ENCODE results near the gene PDE4C. TPM values are rescaled to one million over a fixed set of nuclear protein-coding genes. Genes with fewer than 3 reads are reported as not detected.

PDE4C gene
- total RNA-seq, 3 donors from 2014 or later (not counting 1 experiment from before 2014, with no cell fraction given) = not detected

DNA sequence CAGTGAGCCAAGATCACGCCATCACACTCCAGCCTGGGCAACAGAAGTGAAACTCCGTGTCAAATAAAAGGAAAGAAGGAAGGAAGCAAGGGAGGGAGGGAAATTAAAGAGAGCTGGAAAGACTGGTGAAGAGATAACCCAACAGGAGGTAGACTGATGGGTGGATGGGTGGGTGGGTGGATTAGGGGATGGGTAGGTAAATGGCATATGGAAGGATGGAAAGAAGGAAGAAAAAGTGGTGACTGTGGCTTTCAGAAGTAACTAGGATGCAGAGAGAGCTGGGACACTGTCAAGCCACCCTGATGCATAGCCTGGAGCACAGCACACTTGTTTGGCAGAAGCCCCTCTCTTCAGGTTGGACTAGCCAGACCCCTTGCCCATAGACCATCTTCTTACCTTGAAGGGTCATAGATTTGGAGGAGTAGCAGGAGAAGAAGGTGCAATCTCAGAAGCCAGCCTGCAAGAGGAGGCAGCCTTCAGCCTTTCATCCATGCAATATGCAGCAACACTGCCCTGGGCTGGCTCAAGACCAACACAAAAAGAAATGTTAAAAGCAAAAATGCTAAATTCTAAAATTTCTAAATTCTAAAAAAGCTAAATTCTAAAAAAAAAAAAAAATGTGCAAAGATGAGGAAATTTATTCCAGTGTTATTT lies 43.0 kb upstream of the PDE4C start:
- H3K4me3 Mint-ChIP-seq = peak overlapping the region; percentile 63

DNA sequence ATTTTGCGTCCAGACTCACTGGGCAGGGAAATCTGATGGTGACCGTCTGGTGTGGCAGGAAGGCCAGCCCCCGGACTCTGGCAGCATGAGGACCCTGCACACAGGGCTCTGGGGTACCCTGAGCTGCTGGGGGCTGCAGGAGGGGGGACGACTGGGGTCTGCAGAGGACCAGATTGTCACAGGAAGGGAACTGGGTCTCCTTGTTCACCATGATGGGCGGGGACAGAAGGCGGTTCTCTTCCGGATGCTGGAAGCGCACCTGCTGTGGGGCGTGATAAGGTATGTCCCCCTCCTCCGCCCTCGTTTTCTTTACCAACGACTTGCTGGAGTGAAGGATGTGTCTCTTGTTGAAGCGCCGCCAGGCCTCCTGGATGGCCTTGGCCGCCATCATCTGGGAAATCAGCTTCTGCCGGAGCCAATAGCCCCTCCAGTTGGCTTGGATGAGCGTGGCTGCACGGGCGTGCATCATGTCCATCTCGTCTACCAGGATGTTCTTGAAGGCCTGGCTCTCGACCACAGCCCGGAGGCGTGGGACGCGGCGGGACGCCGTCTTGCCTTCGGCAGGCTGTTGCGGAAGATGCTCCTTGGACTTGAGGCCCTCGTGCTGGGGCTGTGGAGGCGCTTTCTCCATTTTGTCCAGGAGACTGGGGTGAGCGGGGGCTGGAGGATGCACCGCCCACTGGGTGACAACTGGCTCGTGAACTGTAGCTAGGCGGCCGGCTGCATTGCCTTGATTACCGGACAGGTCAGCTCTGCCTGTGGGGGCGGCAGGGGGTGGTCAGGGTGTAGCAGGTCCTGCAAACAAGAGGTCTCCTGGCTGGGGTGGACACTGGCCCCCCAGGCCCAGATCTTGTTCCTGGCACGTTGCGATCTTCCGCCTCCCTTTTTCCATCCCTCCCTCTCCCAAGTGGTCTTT lies 40.8 kb upstream of the PDE4C start:
- Mint-ChIP-seq H3K27me3 (ENCODE audit: low read depth in 2 of 2) (no peaks in the 10 kb centered on the region), H3K27ac (peak overlapping the region in 1 of 2 donors; percentile 99), H3K36me3 (no peaks in the 10 kb centered on the region), H3K4me3 (no peak overlapping the region), H3K9me3 (no peaks in the 10 kb centered on the region), H3K4me1 (peaks cover 0 to 5% of the 10 kb centered on the region in 2 donors)
- WGBS (ENCODE audit: insufficient coverage) = 97% methylated on average over 42 of the region's 42 CpGs
- H3K27ac ChIP-seq (ENCODE audit: low read length) = no peak overlapping the region
- TF ChIP-seq, protein P1, sequence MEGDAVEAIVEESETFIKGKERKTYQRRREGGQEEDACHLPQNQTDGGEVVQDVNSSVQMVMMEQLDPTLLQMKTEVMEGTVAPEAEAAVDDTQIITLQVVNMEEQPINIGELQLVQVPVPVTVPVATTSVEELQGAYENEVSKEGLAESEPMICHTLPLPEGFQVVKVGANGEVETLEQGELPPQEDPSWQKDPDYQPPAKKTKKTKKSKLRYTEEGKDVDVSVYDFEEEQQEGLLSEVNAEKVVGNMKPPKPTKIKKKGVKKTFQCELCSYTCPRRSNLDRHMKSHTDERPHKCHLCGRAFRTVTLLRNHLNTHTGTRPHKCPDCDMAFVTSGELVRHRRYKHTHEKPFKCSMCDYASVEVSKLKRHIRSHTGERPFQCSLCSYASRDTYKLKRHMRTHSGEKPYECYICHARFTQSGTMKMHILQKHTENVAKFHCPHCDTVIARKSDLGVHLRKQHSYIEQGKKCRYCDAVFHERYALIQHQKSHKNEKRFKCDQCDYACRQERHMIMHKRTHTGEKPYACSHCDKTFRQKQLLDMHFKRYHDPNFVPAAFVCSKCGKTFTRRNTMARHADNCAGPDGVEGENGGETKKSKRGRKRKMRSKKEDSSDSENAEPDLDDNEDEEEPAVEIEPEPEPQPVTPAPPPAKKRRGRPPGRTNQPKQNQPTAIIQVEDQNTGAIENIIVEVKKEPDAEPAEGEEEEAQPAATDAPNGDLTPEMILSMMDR (IDR thresholded peaks at IDR 0.05) = no peak
- no peak overlapping the region for H3K4me3 ChIP-seq (ENCODE audit: low read length)
- ATAC-seq (peak in 1 of 3 donors; percentile 6), DNase-seq (peak in 1 of 2 donors; percentile 19)
- intact Hi-C loops (cut with micrococcal nuclease) = no loop called here
- no peaks in the 10 kb centered on the region for H3K4me1 ChIP-seq (ENCODE audit: control insufficient read depth, insufficient read depth, low read length)
- peaks cover 33% of the 10 kb centered on the region for H3K36me3 ChIP-seq (ENCODE audit: control insufficient read depth, insufficient read depth, low read length)
- no peaks in the 10 kb centered on the region for H3K27me3 ChIP-seq (ENCODE audit: control insufficient read depth, insufficient read depth, low read length)
- H3K9me3 ChIP-seq (ENCODE audit: control insufficient read depth, insufficient read depth, low read length) = no peaks in the 10 kb centered on the region

More for the DNA sequence above, 43.0 kb upstream of the PDE4C start:
- Histone ChIP-seq H3K4me1 (ENCODE audit: control insufficient read depth, insufficient read depth, low read length) (peaks cover under 1% of the 10 kb centered on the region), H3K36me3 (ENCODE audit: control insufficient read depth, insufficient read depth, low read length) (peaks cover 33% of the 10 kb centered on the region), H3K27ac (ENCODE audit: low read length) (no peak overlapping the region), H3K4me3 (ENCODE audit: low read length) (no peak overlapping the region), H3K27me3 (ENCODE audit: control insufficient read depth, insufficient read depth, low read length) (no peaks in the 10 kb centered on the region), H3K9me3 (ENCODE audit: control insufficient read depth, insufficient read depth, low read length) (no peaks in the 10 kb centered on the region)
- ATAC-seq (no peak), DNase-seq (no peak)
- Mint-ChIP-seq H3K27me3 (ENCODE audit: low read depth in 2 of 2) (no peaks in the 10 kb centered on the region), H3K36me3 (no peaks in the 10 kb centered on the region), H3K27ac (peak overlapping the region in 1 of 2 donors; percentile 99), H3K4me1 (peaks cover 0 to 7% of the 10 kb centered on the region in 2 donors), H3K9me3 (no peaks in the 10 kb centered on the region)
- TF ChIP-seq, protein P1 (IDR thresholded peaks at IDR 0.05) = no peak
- intact Hi-C loops (cut with micrococcal nuclease) = no loop called here
- WGBS (ENCODE audit: insufficient coverage) = 73% methylated on average over 2 of the region's 2 CpGs

DNA sequence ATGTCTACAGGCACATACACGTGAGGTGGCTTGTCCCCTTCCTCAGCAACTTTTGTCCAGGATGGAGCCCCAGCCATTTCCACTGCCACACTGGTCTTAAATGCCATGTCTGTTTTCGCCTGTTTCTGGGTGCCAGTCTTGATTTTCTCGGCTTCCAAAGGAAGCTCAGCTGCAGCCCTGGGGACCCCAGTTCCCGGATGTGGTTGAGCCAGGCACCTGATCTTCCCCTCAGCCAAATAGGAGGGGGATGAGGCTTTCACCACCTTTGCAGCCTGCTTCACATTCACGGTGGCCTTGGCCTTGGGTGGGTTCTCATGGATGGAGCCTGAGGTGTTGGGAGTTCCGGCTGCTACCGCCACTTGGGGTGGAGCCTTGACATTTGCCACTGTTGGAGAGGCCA lies 39.3 kb upstream of the PDE4C start:
- Histone ChIP-seq H3K4me3 (ENCODE audit: low read length) (no peak overlapping the region), H3K9me3 (ENCODE audit: control insufficient read depth, insufficient read depth, low read length) (no peaks in the 10 kb centered on the region), H3K36me3 (ENCODE audit: control insufficient read depth, insufficient read depth, low read length) (peaks cover 33% of the 10 kb centered on the region), H3K27me3 (ENCODE audit: control insufficient read depth, insufficient read depth, low read length) (no peaks in the 10 kb centered on the region), H3K27ac (ENCODE audit: low read length) (no peak overlapping the region), H3K4me1 (ENCODE audit: control insufficient read depth, insufficient read depth, low read length) (no peaks in the 10 kb centered on the region)
- no peak for DNase-seq
- Mint-ChIP-seq H3K4me3 (no peak overlapping the region), H3K4me1 (peaks cover 0 to 5% of the 10 kb centered on the region in 2 donors), H3K27me3 (ENCODE audit: low read depth in 2 of 2) (no peaks in the 10 kb centered on the region), H3K36me3 (no peaks in the 10 kb centered on the region), H3K27ac (peak overlapping the region in 1 of 2 donors; percentile 99), H3K9me3 (no peaks in the 10 kb centered on the region)
- intact Hi-C loops (cut with micrococcal nuclease) = no loop called here
- 93% methylated on average over 7 of the region's 7 CpGs for WGBS (ENCODE audit: insufficient coverage)
- TF ChIP-seq, protein P1 (IDR thresholded peaks at IDR 0.05) = no peak
- no peak for ATAC-seq
